H1 (cell line): ENCODE data around the gene TXLNB. TPM values are rescaled to one million over a fixed set of nuclear protein-coding genes. Genes with fewer than 3 reads are reported as not detected.

Experiments used
- EGR1 ChIP-seq: IDR thresholded peaks from 2 replicates; pipeline ENCODE4 v1.6.1; 2011; ENCODE audit warnings: low read depth, low read length, borderline replicate concordance
- RNF2 ChIP-seq: fragments of 200-900, 300-1000 bp; sonication (generic); IDR thresholded peaks from 2 replicates; pipeline ENCODE4 v1.7.1; 2016; ENCODE audit warnings: borderline replicate concordance, low read depth, mild to moderate bottlenecking, antibody characterized with exemption, low read length; ENCODE audit not compliant: poor library complexity, severe bottlenecking; ENCODE audit errors: missing control alignments
- polyA plus RNA-seq, 7 experiments: library from polyadenylated mRNA; depleted of rRNA in 3 of 7; stranded (reverse) in 5 of 7; unstranded in 2 of 7; fragments of >200 nt in 5 of 7; fragments of 200-250 nt in 2 of 7; gene quantifications; 1 replicate in 5 of 7; 2 replicates in 1 of 7; 4 replicates in 1 of 7; pipeline versions ENCODE4 v1.2.1 to v1.2.3, GENCODE V29; 2011 to 2013; ENCODE audit warnings: missing spikeins in 2 of 7, mixed read lengths in 2 of 7
- total RNA-seq: library from RNA; stranded (reverse); fragmentation: NEBNext Ultra II Directional; extraction: Animal tissue kit (Norgen Biotek cat#: 25700); gene quantifications from 2 replicates; pipeline ENCODE4 v1.2.1, GENCODE V29; 2021
- TF ChIP-seq, protein P1 (sequence below): fragments of 300-600 bp; sonication (generic); IDR thresholded peaks from 2 replicates; pipeline ENCODE4 v1.7.1; 2012; ENCODE audit warnings: low read length, moderate library complexity, mild to moderate bottlenecking, inconsistent platforms; ENCODE audit not compliant: insufficient replicate concordance
- TF ChIP-seq, protein P2 (sequence below), 3 experiments: IDR thresholded peaks; 1 replicate in 2 of 3; 2 replicates in 1 of 3; pipeline versions ENCODE4 v1.5.1 to v1.6.1; 2011; ENCODE audit warnings: low read length in 3 of 3, mild to moderate bottlenecking in 3 of 3, inconsistent platforms in 2 of 3, low read depth in 1 of 3, moderate library complexity in 1 of 3; ENCODE audit not compliant: insufficient read depth in 1 of 3; ENCODE audit errors: control extremely low read depth in 1 of 3
- TF ChIP-seq, protein P3 (sequence below): IDR thresholded peaks from 2 replicates; pipeline ENCODE4 v1.6.1; 2011; ENCODE audit warnings: low read length, improper control_type of control experiment

The TXLNB gene
- total and polyA plus RNA-seq, 2 of the 8 experiments (the other 6 are each of a cell fraction or from before 2014, with no cell fraction given) = 0.05 to 0.17 TPM

DNA sequence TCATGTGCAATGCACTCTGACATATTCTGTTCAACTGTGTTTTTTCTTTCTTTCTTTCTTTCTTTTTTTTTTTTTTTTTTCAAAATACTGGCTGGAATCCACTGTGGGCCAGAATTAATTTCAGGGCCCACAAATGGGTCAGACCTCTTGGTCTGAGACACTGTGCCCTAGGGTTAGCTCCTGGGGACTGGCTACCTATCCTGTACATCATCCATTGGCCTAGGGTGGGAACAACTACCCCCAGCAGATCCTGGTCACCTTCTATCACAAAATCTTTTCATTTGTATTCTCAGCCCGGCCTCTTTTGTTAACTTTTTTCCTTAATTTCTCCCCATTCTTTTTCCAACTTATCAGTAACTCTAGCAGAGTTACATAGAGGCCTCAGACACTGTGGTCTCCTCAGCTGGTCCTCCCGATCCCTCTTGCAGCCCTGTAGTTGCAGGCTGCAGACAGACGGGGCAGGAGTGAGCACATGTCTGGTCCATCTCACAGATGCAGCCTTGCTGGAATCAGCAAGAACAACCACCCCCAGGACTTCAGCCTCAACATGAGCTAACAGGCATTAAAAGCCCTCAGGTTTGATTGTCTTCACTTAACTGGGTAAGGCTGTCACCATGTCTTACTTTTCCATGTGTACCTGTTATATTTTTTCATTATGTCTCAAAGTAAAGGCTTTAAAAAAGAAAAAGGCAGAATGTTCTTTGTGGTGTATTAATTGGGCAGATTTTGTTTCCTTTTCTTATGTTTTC, 41.3 kb downstream of the TXLNB start (continued):
- TF ChIP-seq, protein P1, sequence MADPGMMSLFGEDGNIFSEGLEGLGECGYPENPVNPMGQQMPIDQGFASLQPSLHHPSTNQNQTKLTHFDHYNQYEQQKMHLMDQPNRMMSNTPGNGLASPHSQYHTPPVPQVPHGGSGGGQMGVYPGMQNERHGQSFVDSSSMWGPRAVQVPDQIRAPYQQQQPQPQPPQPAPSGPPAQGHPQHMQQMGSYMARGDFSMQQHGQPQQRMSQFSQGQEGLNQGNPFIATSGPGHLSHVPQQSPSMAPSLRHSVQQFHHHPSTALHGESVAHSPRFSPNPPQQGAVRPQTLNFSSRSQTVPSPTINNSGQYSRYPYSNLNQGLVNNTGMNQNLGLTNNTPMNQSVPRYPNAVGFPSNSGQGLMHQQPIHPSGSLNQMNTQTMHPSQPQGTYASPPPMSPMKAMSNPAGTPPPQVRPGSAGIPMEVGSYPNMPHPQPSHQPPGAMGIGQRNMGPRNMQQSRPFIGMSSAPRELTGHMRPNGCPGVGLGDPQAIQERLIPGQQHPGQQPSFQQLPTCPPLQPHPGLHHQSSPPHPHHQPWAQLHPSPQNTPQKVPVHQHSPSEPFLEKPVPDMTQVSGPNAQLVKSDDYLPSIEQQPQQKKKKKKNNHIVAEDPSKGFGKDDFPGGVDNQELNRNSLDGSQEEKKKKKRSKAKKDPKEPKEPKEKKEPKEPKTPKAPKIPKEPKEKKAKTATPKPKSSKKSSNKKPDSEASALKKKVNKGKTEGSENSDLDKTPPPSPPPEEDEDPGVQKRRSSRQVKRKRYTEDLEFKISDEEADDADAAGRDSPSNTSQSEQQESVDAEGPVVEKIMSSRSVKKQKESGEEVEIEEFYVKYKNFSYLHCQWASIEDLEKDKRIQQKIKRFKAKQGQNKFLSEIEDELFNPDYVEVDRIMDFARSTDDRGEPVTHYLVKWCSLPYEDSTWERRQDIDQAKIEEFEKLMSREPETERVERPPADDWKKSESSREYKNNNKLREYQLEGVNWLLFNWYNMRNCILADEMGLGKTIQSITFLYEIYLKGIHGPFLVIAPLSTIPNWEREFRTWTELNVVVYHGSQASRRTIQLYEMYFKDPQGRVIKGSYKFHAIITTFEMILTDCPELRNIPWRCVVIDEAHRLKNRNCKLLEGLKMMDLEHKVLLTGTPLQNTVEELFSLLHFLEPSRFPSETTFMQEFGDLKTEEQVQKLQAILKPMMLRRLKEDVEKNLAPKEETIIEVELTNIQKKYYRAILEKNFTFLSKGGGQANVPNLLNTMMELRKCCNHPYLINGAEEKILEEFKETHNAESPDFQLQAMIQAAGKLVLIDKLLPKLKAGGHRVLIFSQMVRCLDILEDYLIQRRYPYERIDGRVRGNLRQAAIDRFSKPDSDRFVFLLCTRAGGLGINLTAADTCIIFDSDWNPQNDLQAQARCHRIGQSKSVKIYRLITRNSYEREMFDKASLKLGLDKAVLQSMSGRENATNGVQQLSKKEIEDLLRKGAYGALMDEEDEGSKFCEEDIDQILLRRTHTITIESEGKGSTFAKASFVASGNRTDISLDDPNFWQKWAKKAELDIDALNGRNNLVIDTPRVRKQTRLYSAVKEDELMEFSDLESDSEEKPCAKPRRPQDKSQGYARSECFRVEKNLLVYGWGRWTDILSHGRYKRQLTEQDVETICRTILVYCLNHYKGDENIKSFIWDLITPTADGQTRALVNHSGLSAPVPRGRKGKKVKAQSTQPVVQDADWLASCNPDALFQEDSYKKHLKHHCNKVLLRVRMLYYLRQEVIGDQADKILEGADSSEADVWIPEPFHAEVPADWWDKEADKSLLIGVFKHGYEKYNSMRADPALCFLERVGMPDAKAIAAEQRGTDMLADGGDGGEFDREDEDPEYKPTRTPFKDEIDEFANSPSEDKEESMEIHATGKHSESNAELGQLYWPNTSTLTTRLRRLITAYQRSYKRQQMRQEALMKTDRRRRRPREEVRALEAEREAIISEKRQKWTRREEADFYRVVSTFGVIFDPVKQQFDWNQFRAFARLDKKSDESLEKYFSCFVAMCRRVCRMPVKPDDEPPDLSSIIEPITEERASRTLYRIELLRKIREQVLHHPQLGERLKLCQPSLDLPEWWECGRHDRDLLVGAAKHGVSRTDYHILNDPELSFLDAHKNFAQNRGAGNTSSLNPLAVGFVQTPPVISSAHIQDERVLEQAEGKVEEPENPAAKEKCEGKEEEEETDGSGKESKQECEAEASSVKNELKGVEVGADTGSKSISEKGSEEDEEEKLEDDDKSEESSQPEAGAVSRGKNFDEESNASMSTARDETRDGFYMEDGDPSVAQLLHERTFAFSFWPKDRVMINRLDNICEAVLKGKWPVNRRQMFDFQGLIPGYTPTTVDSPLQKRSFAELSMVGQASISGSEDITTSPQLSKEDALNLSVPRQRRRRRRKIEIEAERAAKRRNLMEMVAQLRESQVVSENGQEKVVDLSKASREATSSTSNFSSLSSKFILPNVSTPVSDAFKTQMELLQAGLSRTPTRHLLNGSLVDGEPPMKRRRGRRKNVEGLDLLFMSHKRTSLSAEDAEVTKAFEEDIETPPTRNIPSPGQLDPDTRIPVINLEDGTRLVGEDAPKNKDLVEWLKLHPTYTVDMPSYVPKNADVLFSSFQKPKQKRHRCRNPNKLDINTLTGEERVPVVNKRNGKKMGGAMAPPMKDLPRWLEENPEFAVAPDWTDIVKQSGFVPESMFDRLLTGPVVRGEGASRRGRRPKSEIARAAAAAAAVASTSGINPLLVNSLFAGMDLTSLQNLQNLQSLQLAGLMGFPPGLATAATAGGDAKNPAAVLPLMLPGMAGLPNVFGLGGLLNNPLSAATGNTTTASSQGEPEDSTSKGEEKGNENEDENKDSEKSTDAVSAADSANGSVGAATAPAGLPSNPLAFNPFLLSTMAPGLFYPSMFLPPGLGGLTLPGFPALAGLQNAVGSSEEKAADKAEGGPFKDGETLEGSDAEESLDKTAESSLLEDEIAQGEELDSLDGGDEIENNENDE = no peak
- TF ChIP-seq, protein P2, sequence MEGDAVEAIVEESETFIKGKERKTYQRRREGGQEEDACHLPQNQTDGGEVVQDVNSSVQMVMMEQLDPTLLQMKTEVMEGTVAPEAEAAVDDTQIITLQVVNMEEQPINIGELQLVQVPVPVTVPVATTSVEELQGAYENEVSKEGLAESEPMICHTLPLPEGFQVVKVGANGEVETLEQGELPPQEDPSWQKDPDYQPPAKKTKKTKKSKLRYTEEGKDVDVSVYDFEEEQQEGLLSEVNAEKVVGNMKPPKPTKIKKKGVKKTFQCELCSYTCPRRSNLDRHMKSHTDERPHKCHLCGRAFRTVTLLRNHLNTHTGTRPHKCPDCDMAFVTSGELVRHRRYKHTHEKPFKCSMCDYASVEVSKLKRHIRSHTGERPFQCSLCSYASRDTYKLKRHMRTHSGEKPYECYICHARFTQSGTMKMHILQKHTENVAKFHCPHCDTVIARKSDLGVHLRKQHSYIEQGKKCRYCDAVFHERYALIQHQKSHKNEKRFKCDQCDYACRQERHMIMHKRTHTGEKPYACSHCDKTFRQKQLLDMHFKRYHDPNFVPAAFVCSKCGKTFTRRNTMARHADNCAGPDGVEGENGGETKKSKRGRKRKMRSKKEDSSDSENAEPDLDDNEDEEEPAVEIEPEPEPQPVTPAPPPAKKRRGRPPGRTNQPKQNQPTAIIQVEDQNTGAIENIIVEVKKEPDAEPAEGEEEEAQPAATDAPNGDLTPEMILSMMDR (IDR thresholded peaks at IDR 0.05; ENCODE audit: control extremely low read depth in 1 of 3, insufficient read depth in 1 of 3, low read depth in 1 of 3, low read length in 3 of 3) = peak; percentile 73 to 96 (median 87)
- TF ChIP-seq EGR1 = no peak
- TF ChIP-seq, protein P3, sequence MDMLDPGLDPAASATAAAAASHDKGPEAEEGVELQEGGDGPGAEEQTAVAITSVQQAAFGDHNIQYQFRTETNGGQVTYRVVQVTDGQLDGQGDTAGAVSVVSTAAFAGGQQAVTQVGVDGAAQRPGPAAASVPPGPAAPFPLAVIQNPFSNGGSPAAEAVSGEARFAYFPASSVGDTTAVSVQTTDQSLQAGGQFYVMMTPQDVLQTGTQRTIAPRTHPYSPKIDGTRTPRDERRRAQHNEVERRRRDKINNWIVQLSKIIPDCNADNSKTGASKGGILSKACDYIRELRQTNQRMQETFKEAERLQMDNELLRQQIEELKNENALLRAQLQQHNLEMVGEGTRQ = no peak
- no peak for TF ChIP-seq RNF2
